G401 (cell line): ENCODE results near the gene ABCA1. TPM values are rescaled to one million over a fixed set of nuclear protein-coding genes. Genes with fewer than 3 reads are reported as not detected.
A peak's percentile ranks its signal among the peaks of the same experiment; 100 is the strongest.
"Not testable (repeated sequence)": the region's sequence is repeated elsewhere in the genome, so short reads cannot be mapped to it uniquely, and the experiment has no call there.

Source experiments
- DNase-seq: peaks from one replicate; pipeline ENCODE4 v3.0.0-alpha.2; 2015; ENCODE audit warnings: low spot score
- in situ Hi-C: cut with HindIII; loops from 2 replicates; pipeline ENCODE4 v1.10.0; 2016; ENCODE audit warnings: low sequenced_read_pairs, mixed read lengths
- total RNA-seq: library from RNA; depleted of rRNA; stranded (reverse); fragments of >200 nt; shearing (Covaris generic); gene quantifications from 2 replicates; pipeline ENCODE4 v1.2.3, GENCODE V29; 2014

Gene ABCA1
- total RNA-seq, 1 experiment from 2014 or later, result 13.7 TPM

GRCh38 chr9:104950838-104951237 lies 22.9 kb upstream of the ABCA1 start:
- in situ Hi-C loops, result no loop called here
- DNase-seq, result no peak

- in situ Hi-C loops, result no loop called here
- DNase-seq, result no peak
Measured at GRCh38 chr9:104948277-104948676, 20.3 kb upstream of the ABCA1 start.

GRCh38 chr9:104944871-104945270 lies 16.9 kb upstream of the ABCA1 start:
- in situ Hi-C loops, result no loop called here
- DNase-seq, result no peak

GRCh38 chr9:104944356-104944755 lies 16.4 kb upstream of the ABCA1 start:
- in situ Hi-C loops, result no loop called here
- no peak for DNase-seq

GRCh38 chr9:104941597-104941996 lies 13.6 kb upstream of the ABCA1 start:
- DNase-seq, result no peak
- in situ Hi-C loops, result no loop called here

GRCh38 chr9:104936291-104936690 lies 8.3 kb upstream of the ABCA1 start:
- in situ Hi-C loops, result no loop called here
- no peak for DNase-seq

GRCh38 chr9:104935501-104935810 lies 7.5 kb upstream of the ABCA1 start:
- DNase-seq, in situ Hi-C loops: not testable (repeated sequence)

GRCh38 chr9:104934691-104935500 lies 6.9 kb upstream of the ABCA1 start:
- no peak for DNase-seq
- in situ Hi-C loops, result no loop called here

GRCh38 chr9:104933091-104933490 lies 5.1 kb upstream of the ABCA1 start:
- in situ Hi-C loops, DNase-seq: not testable (repeated sequence)

GRCh38 chr9:104931256-104931655 lies 3.3 kb upstream of the ABCA1 start:
- DNase-seq, result no peak
- in situ Hi-C loops, result no loop called here

- DNase-seq, result peak; percentile 49
- in situ Hi-C loops, result no loop called here
Measured at GRCh38 chr9:104927216-104927911, 591 bp downstream of the ABCA1 start.

GRCh38 chr9:104923740-104924139 lies 4.2 kb downstream of the ABCA1 start:
- in situ Hi-C loops, result no loop called here
- DNase-seq, result no peak

GRCh38 chr9:104923289-104923688 lies 4.7 kb downstream of the ABCA1 start:
- in situ Hi-C loops, result no loop called here
- no peak for DNase-seq

- DNase-seq, in situ Hi-C loops: not testable (repeated sequence)
Measured at GRCh38 chr9:104922748-104923147, 5.2 kb downstream of the ABCA1 start.

- no peak for DNase-seq
- in situ Hi-C loops, result no loop called here
Measured at GRCh38 chr9:104921067-104921741, 6.8 kb downstream of the ABCA1 start.

- no peak for DNase-seq
- in situ Hi-C loops, result no loop called here
Measured at GRCh38 chr9:104915753-104916152, 12.2 kb downstream of the ABCA1 start.

- in situ Hi-C loops, result no loop called here
- no peak for DNase-seq
Measured at GRCh38 chr9:104915049-104915448, 12.9 kb downstream of the ABCA1 start.

- no peak for DNase-seq
- in situ Hi-C loops, result no loop called here
Measured at GRCh38 chr9:104914466-104914865, 13.5 kb downstream of the ABCA1 start.

GRCh38 chr9:104912606-104913005 lies 15.3 kb downstream of the ABCA1 start:
- no peak for DNase-seq
- in situ Hi-C loops, result no loop called here

GRCh38 chr9:104911032-104911607 lies 16.8 kb downstream of the ABCA1 start:
- in situ Hi-C loops, result no loop called here
- no peak for DNase-seq
